Measurements from ENCODE around the gene SMARCAD1. TPM values are rescaled to one million over a fixed set of nuclear protein-coding genes. Genes with fewer than 3 reads are reported as not detected.

The SMARCAD1 gene
- total and polyA plus RNA-seq, 2 experiments from 2014 or later: 14.7 to 58.1 TPM

DNA sequence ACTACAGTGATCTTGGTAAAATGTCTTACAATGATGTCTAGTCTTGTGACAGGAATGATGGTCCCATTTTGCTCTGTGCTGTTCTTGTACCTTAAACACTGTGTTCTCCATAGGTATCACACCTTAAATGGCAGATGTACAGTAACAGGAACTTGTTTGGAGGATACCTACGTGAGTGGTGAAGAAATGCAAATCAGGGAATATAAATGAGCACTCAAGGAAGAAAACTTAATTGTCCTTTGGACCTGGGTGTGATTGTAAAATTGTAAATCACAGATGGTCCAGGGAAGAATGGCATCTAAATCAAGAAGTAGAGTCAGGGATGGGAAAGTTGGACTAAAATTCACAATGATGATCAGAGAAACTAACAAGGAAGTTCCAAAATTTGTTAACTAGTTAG is 122.3 kb downstream of the SMARCAD1 start:
- H3K4me2 ChIP-seq: no peak overlapping the region
- no peak overlapping the region for H3K4me3 ChIP-seq
- H3K4me1 ChIP-seq (ENCODE audit: insufficient read depth): no peaks in the 10 kb centered on the region
- no peaks in the 10 kb centered on the region for H4K20me1 ChIP-seq (ENCODE audit: insufficient read depth, poor library complexity, severe bottlenecking)
- no peaks in the 10 kb centered on the region for H3K27me3 ChIP-seq
- no peak overlapping the region for H2AFZ ChIP-seq
- no peak for TF ChIP-seq EZH2phosphoT487 (IDR thresholded peaks at IDR 0.05; ENCODE audit: low read depth, severe bottlenecking, unreplicated experiment)
- TF ChIP-seq, protein P1, sequence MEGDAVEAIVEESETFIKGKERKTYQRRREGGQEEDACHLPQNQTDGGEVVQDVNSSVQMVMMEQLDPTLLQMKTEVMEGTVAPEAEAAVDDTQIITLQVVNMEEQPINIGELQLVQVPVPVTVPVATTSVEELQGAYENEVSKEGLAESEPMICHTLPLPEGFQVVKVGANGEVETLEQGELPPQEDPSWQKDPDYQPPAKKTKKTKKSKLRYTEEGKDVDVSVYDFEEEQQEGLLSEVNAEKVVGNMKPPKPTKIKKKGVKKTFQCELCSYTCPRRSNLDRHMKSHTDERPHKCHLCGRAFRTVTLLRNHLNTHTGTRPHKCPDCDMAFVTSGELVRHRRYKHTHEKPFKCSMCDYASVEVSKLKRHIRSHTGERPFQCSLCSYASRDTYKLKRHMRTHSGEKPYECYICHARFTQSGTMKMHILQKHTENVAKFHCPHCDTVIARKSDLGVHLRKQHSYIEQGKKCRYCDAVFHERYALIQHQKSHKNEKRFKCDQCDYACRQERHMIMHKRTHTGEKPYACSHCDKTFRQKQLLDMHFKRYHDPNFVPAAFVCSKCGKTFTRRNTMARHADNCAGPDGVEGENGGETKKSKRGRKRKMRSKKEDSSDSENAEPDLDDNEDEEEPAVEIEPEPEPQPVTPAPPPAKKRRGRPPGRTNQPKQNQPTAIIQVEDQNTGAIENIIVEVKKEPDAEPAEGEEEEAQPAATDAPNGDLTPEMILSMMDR (IDR thresholded peaks at IDR 0.05; ENCODE audit: poor library complexity): no peak
- no peak for TF ChIP-seq EZH2 (IDR thresholded peaks at IDR 0.05; ENCODE audit: borderline replicate concordance)
- 83% methylated on average over 1 of the region's 1 CpG for WGBS (ENCODE audit: low lambda C conversion rate, missing lambda C conversion rate)
- H3K36me3 ChIP-seq (replicated peaks; ENCODE audit: insufficient read depth, low read depth): no peaks in the 10 kb centered on the region
- no peak for DNase-seq (ENCODE audit: low spot score)
- no peaks in the 10 kb centered on the region for H3K9me2 ChIP-seq (replicated peaks; ENCODE audit: insufficient read depth)
- H3K27ac ChIP-seq: no peak overlapping the region
- no peaks in the 10 kb centered on the region for H3K79me2 ChIP-seq
- H3K9me3 ChIP-seq (ENCODE audit: low read depth): no peaks in the 10 kb centered on the region

DNA sequence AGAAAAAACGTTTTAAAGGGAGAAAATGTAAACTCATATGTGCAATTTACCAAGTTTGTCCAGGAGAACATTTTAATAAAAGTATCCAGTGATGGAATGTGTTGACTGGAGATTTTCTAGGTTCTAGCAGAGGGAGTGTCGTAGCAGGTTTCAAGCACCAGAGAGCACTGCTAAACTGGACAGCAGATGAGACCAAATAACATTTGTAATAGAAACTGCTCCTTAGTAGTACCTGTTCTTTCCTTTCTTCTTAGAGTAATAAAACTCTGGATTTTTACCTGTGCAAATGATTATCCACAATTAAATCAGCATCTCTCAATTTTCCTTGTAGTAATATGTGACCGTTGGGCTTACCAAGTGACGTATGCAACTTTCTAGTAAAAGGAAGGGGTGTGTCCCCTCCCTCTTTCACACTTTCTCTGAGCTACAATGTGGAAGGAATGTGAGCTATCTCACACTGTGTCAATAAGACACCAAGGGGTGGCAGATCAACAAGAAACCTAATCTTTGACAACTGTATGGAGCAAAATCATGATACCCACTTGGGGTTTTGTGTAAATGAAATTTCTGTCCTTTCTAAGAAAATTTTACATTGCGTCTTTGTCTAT is 125.4 kb downstream of the SMARCAD1 start:
- Histone ChIP-seq H3K79me2 (no peaks in the 10 kb centered on the region), H3K27me3 (no peaks in the 10 kb centered on the region), H3K4me3 (no peak overlapping the region), H3K9me2 (replicated peaks; ENCODE audit: insufficient read depth) (no peaks in the 10 kb centered on the region), H3K36me3 (replicated peaks; ENCODE audit: insufficient read depth, low read depth) (no peaks in the 10 kb centered on the region), H2AFZ (no peak overlapping the region), H4K20me1 (ENCODE audit: insufficient read depth, poor library complexity, severe bottlenecking) (no peaks in the 10 kb centered on the region), H3K27ac (peak overlapping the region; percentile 0), H3K9me3 (ENCODE audit: low read depth) (no peaks in the 10 kb centered on the region), H3K4me2 (no peak overlapping the region), H3K4me1 (ENCODE audit: insufficient read depth) (no peaks in the 10 kb centered on the region)
- TF ChIP-seq, protein P1 (IDR thresholded peaks at IDR 0.05; ENCODE audit: poor library complexity): peak; percentile 42
- no peak for TF ChIP-seq EZH2phosphoT487 (IDR thresholded peaks at IDR 0.05; ENCODE audit: low read depth, severe bottlenecking, unreplicated experiment)
- WGBS (ENCODE audit: low lambda C conversion rate, missing lambda C conversion rate): 39% methylated on average over 5 of the region's 5 CpGs
- peak; percentile 23 for DNase-seq (ENCODE audit: low spot score)

DNA sequence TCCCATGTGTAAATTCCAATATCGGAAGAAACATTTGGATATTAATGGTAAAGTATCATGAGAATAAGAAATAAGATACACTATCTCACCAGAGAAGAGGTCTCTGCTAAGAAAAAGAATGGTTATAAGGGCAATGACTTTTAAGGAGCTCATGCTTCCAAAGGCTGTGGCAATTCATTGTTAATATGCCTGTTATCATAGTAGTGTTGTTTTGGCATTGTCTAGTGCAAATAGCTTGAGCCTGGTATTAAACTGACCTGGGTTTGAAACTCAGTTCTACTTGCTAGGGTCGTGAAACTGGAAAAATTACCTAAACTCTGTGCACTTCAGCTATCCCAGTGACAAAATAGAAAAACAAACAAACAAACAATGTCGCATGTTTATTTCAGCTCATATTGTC is 126.2 kb downstream of the SMARCAD1 start:
- Histone ChIP-seq H3K9me2 (replicated peaks; ENCODE audit: insufficient read depth) (no peaks in the 10 kb centered on the region), H3K4me1 (ENCODE audit: insufficient read depth) (no peaks in the 10 kb centered on the region), H4K20me1 (ENCODE audit: insufficient read depth, poor library complexity, severe bottlenecking) (no peaks in the 10 kb centered on the region), H3K27ac (no peak overlapping the region), H3K36me3 (replicated peaks; ENCODE audit: insufficient read depth, low read depth) (no peaks in the 10 kb centered on the region), H3K4me2 (no peak overlapping the region), H3K27me3 (no peaks in the 10 kb centered on the region), H2AFZ (no peak overlapping the region), H3K4me3 (no peak overlapping the region), H3K9me3 (ENCODE audit: low read depth) (no peaks in the 10 kb centered on the region), H3K79me2 (no peaks in the 10 kb centered on the region)
- no peak for DNase-seq (ENCODE audit: low spot score)
- TF ChIP-seq EZH2phosphoT487 (IDR thresholded peaks at IDR 0.05; ENCODE audit: low read depth, severe bottlenecking, unreplicated experiment) (no peak), EZH2 (IDR thresholded peaks at IDR 0.05; ENCODE audit: borderline replicate concordance) (no peak)
- TF ChIP-seq, protein P1 (IDR thresholded peaks at IDR 0.05; ENCODE audit: poor library complexity): no peak
- 85% methylated on average over 3 of the region's 3 CpGs for WGBS (ENCODE audit: low lambda C conversion rate, missing lambda C conversion rate)
